T follicular helper cell (primary cell): ENCODE measurements around the gene ZNF768.
"Not testable (repeated sequence)": the region's sequence is repeated elsewhere in the genome, so short reads cannot be mapped to it uniquely, and the experiment has no call there.

Experiments used
- DNase-seq: peaks from one replicate; pipeline ENCODE4 v3.0.0-alpha.2; 2020; ENCODE audit warnings: low read depth

ZNF768 gene

DNA sequence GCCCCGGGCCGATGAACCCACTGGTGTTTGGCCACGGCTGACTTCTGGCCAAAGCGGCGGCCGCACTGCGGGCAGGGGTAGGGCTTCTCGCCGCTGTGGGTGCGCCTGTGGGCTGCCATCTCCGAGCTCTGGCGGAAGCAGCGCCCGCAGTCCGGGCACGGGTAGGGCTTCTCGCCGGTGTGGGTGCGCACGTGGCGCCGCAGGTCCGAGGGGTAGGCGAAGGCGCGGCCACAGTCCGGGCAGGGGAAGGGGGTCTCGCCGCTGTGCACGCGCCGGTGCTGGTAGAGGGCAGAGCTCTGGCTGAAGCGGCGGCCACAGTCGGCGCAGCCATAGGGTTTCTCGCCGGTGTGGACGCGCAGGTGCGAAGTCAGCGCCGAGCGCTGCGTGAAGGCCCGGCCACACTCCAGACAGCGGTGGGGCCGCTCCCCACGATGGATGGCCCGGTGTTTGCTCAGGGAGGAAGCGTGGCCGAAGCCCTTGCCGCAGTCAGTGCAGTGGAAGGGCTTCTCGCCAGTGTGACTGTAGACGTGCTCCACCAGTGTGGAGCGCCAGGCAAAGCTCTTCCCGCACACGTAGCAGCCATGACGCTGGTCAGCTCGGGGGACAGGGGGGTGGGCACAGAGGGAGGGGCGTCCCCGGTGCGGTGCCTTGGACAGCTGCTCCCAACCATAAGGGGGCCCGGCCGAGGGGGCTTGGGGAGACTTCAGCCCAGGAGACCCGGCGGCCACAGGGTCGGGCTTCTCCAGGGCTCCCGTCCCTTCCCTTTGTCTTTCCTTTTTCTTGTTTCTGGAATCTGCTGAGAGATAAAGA is 29.2 kb upstream of the ZNF768 start:
- DNase-seq, result no peak

DNA sequence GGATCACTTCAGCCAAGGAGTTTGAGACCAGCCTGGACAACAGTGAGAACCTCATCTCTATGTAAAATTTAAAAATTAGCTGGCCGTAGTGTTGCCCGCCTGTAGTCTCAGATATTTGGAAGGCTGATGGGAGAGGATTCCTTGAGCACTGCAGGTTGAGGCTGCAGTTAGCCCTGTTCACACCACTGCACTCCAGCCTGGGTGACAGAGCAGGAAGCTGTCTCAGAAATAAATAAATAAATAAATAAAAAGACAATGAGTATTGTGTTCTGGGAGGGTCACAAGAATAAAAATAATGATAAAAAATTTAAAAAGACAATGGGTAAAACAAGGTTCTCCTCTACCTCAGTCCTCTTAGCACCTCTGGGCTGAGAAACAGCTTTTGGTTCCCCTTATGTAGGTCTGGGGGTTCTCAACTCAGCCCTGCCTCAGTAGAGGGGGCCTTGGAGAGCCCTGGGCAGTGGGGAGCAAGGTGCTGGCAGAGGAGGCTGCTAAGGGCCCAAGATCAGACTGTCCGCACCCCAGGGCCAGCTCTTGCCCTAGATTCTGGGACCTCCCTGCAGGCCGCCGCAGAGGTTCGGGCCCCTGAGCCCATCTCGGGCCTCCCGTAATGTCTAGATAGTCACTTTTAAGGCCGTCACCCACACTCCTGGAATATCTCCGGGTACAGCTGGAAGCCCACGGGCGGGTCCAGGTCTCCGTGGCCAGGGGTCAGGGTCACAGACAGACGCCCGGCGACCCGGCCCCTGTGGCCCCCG is 28.4 kb upstream of the ZNF768 start:
- DNase-seq, result no peak

DNA sequence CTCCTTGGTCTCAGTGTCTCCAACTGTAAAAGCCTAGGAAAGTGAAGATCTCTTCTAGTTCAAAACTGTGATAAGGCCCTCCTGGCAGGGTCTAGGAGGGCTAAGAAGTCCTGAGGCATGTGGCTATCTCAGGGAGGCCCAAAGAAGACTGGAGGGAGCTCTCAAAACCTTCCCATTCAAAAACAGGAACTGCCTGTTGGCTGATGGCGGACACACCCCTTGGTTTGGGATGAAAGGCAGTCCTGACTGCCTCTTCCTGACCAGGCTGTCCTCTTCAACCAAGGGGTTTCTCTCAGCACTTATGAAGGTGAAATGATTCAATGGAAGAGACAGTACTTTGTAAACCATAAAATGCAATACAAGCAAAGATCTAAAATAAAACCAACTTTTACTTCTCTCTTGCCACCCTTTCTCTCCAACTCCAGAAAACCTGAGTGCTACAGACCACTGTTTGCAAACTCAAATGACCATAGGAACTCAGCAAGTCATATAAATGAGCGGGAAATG is 27.1 kb upstream of the ZNF768 start:
- no peak for DNase-seq

DNA sequence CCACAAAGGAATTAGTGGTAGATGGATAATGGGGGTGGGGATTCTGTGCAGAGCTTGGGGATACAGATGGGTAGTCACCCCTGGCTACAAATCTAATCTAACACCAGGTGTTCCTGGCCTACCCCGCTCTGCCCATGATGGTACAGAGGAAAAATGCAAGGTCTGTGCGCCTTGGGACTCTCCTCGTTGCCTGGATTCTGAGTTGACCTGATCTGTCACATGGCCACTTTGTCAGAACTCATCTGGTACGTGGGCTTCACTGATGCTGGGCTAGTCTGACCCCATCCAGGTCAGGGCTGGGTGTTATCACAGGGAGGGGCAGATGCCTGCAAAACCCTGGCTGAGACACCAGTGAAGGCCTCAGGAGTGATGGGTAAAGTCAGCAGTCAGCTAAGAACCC is 26.6 kb upstream of the ZNF768 start:
- no peak for DNase-seq

DNA sequence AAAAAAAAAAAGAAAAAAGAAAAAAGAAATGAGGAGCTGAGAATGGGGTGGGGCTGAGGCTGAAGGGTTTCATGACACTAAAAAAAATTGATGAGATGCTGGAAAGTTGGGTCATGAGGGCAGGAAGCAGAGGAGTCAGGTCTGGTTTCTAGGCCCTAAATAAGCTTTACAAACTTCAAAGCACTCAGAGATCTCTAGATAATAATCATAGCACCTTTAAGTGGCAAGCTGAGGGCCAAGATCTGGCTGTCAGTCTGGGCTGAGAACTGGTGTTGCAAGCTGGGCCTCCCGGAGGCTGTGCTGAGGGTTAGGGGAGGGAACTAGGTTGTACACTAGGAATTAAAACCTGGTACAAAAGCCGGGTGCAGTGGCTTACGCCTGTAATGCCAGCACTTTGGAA is 25.4 kb upstream of the ZNF768 start:
- peak; percentile 64 for DNase-seq

DNA sequence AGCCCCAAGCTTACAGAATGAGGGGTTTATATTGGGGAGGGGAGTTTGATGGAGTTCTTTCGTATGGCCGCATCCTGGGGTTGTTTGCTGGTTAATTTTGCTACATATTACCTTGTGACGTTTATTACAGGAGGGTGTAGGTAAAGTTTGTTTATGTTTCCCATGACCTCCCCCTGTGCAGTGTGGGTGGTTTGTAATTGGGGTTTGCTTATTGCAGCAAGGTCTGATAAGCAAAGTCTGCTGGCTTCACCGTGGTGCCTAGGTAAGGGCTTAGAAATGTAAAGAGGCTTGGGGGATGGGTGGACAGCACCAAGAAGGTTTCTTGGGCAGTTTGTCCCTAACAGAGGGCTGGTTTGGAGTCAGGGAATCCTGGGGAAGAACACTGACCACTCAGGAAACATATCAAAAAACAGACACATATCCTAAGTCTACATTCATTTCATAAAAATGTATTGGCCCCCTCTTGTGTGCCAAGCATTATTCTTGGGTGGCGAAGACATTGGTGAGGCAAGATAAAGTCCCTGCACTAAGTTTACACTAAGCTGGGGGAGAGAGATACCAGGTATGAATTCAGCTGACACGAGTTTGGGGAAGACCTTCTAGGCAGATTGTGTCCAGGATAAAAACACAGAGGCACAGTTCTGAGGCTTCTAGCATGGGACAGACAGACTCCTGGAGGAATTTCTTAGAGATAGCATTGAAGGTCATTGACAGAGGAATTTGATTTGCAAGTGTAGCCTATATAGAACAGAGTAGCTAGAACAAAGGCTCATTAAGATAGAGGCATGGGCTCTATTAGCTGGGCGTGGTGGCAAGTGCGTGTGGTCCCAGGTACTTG is 22.3 kb upstream of the ZNF768 start:
- no peak for DNase-seq

DNA sequence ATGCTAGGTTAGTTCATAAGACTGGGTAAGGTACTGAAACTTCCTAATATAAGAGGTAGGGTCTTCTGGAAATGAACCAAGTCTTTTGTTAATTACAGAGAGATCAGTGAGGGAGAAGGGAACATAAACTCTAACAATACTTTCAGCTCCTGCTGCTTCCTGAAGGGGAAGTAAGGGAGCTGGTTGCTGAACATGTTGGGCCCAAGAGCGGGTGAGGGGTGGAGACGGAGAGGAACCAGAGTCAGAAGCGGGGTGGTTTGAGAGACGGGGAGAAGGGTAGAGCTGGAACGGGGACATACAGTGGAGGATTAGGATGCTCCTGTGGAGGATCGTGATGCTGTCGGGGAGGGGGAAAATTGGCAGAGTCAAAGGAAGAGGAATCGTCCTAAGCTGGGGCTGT is 19.7 kb upstream of the ZNF768 start:
- DNase-seq, result no peak

DNA sequence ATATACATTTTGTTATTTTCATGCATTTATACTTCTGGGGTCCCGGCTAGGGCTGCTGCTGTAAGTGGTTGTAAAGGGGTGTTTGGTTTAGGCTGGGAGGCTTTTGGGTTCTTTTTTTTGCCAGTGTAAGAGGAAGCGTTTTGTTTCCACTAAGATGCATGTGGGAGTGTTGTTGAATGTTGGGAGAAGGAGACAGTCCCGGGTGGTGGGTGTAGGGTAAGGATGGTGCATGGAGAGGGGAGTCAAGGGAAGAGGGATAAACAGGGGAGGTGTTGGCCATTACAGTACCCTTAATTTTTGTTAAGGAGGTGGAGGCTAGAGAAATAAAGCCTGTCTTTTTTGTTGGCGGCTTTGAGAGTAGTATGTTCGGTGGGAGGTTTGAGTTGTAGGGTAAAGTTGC is 16.7 kb upstream of the ZNF768 start:
- DNase-seq, result no peak

DNA sequence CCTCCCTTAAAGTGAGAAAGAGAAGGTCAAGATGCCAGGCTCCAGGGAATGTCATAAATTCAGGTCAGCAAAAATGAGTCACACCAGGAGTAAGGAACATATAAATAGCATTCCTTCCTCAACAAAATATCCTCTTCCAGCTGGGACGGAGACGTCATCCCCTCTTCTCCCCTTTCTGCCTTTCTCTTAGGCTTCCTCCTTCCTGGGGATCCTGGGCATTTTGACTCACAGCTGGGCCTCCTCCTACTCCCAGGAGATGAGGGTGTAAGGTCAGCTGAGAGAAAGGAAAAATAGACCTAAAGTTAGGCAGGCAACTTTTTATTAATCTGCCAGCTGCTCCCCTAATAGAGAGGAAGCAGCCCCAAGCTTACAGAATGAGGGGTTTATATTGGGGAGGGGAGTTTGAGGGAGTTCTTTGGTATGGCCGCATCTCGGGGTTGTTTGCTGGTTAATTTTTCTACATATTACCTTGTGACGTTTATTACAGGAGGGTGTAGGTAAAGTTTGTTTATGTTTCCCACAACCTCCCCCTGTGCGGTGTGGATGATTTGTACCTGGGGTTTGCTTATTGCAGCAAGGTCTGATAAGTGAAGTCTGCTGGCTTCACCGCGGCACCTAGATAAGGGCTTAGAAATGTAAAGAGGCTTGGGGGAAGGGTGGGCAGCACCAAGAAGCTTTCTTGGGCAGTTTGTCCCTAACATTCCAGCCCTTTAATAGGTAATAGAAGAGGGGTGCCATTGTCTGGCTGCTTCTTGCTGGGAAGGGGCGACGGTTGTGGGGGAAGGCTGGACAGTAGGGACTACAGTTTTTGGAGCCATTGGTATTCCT is 15.3 kb upstream of the ZNF768 start:
- DNase-seq, result no peak

DNA sequence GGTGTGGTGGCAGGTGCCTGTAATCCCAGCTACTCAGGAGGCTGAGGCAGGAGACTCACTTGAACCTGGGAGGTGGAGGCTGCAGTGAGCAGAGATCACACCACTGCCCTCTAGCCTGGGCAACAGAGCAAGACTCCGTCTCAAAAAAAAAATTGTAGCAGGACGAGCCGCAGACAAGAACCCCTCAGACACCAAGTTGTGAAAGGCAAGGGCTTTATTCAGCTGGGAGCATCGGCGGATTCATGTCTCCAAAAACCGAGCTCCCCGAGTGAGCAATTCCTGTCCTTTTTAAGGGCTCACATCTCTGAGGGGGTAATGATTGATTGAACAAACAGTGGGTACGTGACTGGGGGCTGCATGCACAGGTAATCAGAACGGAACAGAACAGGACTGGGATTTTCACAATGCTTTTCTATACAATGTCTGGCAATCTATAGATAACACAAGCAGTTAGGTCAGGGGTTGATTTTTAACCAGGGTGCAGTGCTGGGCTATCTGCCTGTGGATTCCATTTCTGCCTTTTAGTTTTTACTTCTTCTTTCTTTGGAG is 14.6 kb upstream of the ZNF768 start:
- not testable (repeated sequence) for DNase-seq

DNA sequence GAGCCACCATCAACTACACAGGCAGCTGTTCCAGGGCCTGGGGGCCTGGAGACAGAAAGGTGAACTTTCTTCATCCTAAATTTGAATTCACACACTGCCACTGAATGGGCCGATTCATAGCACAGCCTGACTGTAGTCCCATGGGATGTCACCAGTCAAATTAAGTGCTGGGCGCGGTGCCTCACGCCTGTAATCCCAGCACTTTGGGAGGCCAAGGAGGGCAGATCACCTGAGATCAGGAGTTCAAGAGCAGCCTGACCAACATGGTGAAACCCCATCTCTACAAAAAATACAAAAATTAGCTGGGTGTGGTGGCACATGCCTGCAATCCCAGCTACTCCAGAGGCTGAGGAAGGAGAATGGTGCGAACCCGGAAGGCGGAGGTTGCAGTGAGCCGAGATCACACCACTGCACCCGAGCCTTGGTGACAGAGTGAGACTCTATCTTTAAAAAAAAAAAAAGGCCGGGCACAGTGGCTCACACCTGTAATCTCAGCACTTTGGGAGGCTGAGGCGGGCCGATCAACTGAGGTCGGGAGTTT is 13.7 kb upstream of the ZNF768 start:
- DNase-seq, result not testable (repeated sequence)

DNA sequence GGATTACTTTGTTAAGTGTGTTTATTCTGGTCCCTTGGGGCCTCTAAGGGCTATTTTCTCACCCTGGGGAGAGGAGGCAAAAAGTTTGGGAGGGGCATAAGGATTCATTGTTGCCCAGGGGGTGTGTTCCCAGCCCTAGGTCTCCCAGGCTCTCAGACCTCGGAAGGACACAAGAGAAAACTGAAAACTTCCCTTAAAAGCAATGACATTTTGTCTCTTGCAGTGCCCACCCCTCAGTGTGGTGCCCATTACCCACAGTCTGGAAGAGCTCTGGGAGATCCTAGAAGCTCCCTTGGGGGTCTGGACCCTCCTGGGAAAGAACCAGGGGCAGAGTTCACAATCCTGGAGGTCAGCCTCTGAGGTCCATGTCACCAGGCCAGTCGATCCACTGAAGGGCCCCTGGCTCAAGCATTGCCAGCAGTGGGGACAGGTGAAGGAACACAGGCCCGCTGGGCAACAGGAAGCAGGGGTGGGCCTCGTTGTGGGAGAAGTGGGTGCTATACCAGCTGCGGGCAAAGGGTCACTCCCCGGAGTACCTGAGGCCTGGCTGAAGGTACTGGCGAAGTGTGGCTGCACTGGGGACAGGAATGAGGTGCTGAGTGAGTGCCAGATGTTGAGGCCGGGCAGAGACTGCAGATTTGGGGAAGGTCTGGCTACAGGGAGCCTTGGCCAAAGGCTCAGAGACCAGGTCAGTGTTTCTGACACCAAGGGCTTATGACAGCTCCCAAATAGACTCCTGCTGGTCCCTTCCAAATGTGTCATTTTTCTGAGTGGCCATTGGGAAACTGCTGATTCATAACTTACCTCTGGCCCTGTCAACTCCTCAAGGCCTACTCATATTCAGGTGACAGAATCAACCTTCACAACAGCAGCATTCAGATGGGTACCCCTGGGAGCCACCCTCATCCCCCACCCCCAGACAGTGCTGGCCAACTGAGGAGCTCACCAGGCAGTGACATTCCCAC is 12.9 kb upstream of the ZNF768 start:
- no peak for DNase-seq

DNA sequence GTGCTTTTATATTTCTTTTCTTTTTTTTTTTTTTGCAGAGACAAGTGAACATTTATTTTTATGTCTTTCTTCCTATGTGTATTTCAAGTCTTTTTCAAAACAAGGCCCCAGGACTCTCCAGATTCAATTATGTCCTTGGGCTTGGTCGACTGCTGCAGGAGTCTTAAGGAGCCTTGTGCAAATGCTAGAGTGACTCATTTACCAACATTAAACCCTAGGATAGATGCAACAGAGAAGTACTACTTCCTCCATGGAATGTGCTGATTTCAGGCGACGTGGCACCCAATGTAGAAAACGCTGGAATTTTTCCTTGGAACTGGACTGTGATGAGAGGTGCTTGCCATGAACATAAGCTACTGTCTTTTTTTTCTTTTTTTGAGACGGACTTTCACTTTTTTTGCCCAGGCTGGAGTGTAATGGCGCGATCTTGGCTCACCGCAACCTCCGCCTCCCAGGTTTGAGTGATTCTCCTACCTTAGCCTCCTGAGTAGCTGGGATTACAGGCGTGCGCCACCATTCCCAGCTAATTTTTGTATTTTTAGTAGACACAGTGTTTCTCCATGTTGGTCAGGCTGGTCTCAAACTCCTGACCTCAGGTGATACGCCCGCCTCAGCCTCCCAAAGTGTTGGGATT is 10.1 kb upstream of the ZNF768 start:
- not testable (repeated sequence) for DNase-seq

DNA sequence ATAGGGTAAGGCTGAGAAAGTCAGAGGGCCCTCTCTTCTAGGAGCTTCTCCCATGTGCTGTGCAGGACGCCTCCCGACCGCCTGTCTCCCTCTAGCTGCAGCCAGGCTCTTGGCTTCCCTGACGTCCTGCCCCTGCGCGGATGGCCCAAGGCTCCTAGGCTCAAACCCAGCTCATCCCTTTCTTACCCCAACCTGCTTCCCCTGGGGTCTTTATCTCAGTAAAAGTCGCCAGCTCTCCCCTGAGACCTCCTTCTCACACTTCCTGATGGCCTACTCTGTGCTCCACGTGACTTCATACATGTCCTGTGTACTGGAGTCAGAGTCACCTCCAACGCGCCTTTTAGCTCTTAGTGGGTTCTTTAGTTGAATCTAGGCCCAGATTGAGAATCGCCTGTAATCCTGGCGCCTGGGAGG is 9.4 kb upstream of the ZNF768 start:
- DNase-seq, result peak; percentile 41

DNA sequence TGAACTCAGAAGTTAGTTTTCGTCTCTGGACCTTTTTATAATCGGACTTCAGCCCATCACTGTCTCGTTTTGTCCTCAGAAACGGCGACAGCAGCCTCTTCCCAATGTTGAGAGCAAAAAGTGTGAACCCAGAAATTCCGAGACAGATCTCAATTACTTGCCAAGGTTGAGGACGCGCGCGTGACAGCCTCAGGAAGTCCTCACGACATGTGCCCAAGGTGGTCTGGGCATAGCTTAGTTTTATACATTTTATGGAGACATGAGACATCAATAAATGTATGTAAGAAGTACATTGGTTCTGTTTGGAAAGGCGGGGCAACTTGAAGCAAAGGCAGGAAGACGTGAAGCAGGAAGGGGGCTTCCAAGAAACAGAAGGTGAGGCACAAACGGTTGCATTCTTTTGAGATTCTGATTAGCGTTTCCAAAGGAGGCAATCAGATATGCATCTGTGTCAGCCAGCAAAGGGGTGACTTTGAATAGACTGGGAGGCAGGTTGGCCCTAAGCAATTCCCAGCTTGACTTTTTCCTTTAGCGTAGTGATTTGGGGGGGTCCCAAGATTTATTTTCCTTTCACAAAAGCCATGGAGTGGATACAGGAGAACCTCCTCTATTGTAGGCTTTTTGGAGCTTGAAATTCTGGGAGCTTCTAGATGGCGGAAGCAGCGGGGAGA is 8.9 kb upstream of the ZNF768 start:
- DNase-seq, result no peak

DNA sequence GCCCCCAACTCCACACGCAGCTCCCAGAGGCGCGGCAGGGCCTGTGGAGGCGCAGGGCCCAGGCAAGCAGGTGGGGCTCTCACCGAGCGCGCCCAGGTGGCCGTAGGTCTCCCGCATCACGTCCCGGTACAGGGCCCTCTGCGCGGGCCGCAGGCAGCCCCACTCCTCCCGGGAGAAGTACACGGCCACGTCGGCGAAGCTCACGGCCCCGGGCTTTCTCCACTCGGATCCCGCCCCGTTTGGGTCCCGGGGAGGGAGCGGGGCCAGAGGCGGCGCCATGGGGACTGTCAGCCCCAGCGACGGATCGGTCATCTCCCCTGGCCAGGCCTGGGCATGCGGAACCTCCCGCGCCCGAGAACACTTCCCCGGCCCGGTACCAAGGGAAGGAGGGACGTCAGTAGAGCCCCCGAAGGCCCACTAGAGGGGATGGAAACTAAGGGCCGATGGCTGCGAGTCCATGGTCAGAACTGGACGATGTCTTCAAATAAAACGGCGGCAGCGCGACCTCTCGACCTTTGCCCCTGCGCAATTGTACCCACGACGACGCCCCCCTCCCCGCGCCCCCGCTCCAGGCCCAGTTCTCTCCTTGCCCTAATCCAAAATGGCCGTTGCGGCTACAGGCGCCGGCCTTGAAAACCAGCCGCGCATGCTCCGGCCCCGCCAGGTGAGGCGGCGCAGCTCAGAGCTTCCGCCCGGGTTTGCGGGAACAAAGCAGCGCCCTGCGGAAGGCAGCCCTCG is 8.2 kb upstream of the ZNF768 start, which contains the start of gene ZNF747:
TSS of gene ZNF747 (minus strand) at position 491 of the 738 bp plus-strand sequence. CDS start at position 312, 179 bp downstream.
- DNase-seq, result peak; percentile 87

DNA sequence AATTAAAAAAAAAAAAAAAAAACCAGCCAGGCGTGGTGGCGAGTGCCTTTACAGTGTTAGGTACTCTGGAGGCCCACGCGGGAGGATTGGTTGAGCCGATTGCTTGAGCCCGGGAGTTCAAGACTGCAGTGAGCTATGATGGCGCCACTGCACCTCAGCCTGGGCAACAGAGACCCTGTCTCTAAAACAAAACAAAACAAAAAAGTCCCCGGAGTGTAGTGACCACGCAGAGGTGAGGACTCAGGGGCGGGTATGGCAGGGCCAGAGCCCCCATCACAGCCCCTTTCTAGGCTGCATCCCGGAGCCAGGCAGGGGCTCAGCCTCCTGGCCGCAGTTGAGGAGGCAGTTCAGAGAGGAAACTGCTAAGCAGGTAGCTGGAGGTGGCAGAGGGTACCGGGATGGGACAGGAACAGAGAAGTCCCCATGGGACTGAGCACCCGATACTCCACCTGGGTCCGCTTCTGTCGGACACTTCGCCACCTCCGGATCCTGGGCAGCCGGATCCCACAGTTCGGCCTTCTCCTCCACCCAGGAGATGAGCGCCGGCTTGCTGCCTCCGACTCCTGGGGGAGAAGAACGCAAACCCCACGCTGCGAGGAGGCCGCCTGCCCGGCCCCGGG is 7.5 kb upstream of the ZNF768 start:
- no peak for DNase-seq
